Stimulated activated CD4-positive, alpha-beta T cell treated with anti-CD3 and anti-CD28 coated beads, Interleukin-15, amount 100 ng/mL, for 1 hour (primary cell): ENCODE measurements around the gene LONRF2.
"Not testable (repeated sequence)": the region's sequence is repeated elsewhere in the genome, so short reads cannot be mapped to it uniquely, and the experiment has no call there.

Experiments used
- DNase-seq, 2 donors: peaks; one replicate each; pipeline ENCODE4 v3.0.0-alpha.2; 2020; ENCODE audit warnings: low read depth in 1 of 2, low spot score in 1 of 2

The LONRF2 gene

GRCh38 chr2:100321866-100322820 lies at the start of gene LONRF2:
Gene LONRF2, minus strand, starts transcription at chr2:100322501. Its CDS starts 408 bp downstream, at chr2:100322093.
- no peak for DNase-seq

- DNase-seq: no peak
These were observed 44.9 kb upstream of the LONRF2 start for GRCh38 chr2:100367163-100367562.

- no peak for DNase-seq
These were observed 43.1 kb upstream of the LONRF2 start for GRCh38 chr2:100365434-100365833.

GRCh38 chr2:100362269-100362668 lies 40.0 kb upstream of the LONRF2 start:
- DNase-seq: not testable (repeated sequence)

- no peak for DNase-seq
These were observed 37.3 kb upstream of the LONRF2 start for GRCh38 chr2:100359576-100359975.

GRCh38 chr2:100358554-100358953 lies 36.3 kb upstream of the LONRF2 start:
- DNase-seq: no peak

- no peak for DNase-seq
These were observed 30.2 kb upstream of the LONRF2 start for GRCh38 chr2:100352521-100352920.

- no peak for DNase-seq
These were observed 28.4 kb upstream of the LONRF2 start for GRCh38 chr2:100350661-100351185.

- DNase-seq: not testable (repeated sequence)
These were observed 22.8 kb upstream of the LONRF2 start for GRCh38 chr2:100345144-100345543.

- no peak for DNase-seq
These were observed 22.1 kb upstream of the LONRF2 start for GRCh38 chr2:100344433-100344832.

- DNase-seq: not testable (repeated sequence)
These were observed 20.2 kb upstream of the LONRF2 start for GRCh38 chr2:100342466-100342865.

- DNase-seq: no peak
These were observed 17.5 kb upstream of the LONRF2 start for GRCh38 chr2:100339823-100340222.

GRCh38 chr2:100334929-100335328 lies 12.6 kb upstream of the LONRF2 start:
- DNase-seq: no peak

GRCh38 chr2:100327742-100328141 lies 5.4 kb upstream of the LONRF2 start:
- DNase-seq: no peak

- no peak for DNase-seq
These were observed 979 bp downstream of the LONRF2 start for GRCh38 chr2:100321179-100321865.

GRCh38 chr2:100320547-100321178 lies 1.6 kb downstream of the LONRF2 start:
- no peak for DNase-seq

- DNase-seq: no peak
These were observed 4.7 kb downstream of the LONRF2 start for GRCh38 chr2:100317634-100318033.

GRCh38 chr2:100309973-100310719 lies 12.2 kb downstream of the LONRF2 start:
- DNase-seq: no peak

GRCh38 chr2:100309311-100309710 lies 13.0 kb downstream of the LONRF2 start:
- no peak for DNase-seq

GRCh38 chr2:100303744-100304143 lies 18.6 kb downstream of the LONRF2 start:
- DNase-seq: no peak

- DNase-seq: no peak
These were observed 19.8 kb downstream of the LONRF2 start for GRCh38 chr2:100302585-100302892.
